Caki2 (cell line): ENCODE measurements around the gene KCND3. TPM values are rescaled to one million over a fixed set of nuclear protein-coding genes. Genes with fewer than 3 reads are reported as not detected.

ENCODE experiments used
- DNase-seq: peaks from one replicate; pipeline ENCODE4 v3.0.0-alpha.2; 2015; ENCODE audit warnings: low read depth
- in situ Hi-C: cut with HindIII; loops from 2 replicates; pipeline ENCODE4 v1.10.0; 2016; ENCODE audit warnings: low sequenced_read_pairs, low pct_unique_long_range_greater_than_20kb, mixed read lengths
- total RNA-seq: library from RNA; depleted of rRNA; stranded (reverse); fragments of >200 nt; shearing (Covaris generic); gene quantifications from 2 replicates; pipeline ENCODE4 v1.2.3, GENCODE V29; 2014; ENCODE audit warnings: low replicate concordance

Gene KCND3
- total RNA-seq, 1 experiment from 2014 or later = not detected

DNA sequence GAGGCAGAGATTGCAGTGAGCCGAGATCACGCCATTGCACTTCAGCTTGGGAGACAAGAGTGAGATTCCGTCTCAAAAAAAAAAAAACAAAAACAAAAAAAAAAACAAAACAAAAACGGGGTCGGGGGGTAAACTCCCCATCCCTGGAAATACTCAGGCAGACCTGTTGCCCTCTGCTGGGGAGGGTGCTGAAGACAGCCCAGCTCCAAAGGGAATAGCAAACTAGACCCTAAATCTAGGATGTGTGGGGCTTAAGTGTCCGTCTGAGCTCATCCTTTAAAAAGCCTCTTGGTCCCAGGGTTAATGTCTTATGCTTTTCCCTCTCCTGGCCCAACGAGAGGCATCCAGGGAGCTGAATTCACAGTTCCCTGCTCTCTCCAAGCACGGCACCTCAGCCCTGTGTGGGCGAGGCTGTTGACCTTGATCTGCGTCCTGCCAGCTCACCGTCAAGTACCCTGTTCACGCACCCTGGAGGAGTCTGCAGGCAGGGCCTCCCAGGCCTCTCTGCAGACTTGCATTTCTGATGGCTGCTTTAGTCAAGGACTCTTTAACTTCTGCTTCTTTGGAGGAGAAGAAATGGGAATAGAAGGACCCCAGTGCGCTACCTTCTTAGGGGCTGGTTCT lies 22.3 kb downstream of the KCND3 start:
- DNase-seq = no peak
- in situ Hi-C loops = no loop called here

DNA sequence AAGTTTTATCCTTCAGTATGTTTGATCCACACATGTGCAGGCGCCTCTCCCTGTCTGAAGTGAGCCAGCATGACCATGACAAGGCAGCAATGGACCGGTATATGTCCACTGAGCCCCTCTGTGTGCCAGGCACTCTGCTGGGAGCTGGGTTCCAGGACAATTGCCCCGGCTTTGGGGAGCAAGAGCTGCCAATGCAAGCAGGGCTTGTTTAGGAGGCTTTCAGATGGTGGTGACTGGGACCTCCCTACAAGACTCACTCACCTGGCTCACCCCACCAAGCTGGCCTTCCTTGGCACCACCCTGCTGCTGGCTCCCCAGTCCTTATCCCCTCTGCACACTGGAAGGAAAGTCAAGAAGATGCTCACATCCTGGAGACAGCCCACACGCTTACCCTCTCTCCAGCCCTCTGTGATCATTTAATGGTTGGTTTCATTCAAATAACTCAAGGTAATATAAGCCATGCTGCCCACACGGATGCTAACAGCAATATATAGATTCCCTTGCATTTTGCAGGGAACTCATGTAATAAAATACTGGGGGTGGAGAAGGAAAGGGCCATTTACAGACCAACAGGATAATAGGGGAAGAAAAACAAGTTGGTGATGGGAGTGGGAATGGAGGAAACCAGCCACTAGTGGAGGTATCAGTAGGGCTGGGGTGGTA lies 23.6 kb downstream of the KCND3 start:
- in situ Hi-C loops = no loop called here
- DNase-seq = no peak

DNA sequence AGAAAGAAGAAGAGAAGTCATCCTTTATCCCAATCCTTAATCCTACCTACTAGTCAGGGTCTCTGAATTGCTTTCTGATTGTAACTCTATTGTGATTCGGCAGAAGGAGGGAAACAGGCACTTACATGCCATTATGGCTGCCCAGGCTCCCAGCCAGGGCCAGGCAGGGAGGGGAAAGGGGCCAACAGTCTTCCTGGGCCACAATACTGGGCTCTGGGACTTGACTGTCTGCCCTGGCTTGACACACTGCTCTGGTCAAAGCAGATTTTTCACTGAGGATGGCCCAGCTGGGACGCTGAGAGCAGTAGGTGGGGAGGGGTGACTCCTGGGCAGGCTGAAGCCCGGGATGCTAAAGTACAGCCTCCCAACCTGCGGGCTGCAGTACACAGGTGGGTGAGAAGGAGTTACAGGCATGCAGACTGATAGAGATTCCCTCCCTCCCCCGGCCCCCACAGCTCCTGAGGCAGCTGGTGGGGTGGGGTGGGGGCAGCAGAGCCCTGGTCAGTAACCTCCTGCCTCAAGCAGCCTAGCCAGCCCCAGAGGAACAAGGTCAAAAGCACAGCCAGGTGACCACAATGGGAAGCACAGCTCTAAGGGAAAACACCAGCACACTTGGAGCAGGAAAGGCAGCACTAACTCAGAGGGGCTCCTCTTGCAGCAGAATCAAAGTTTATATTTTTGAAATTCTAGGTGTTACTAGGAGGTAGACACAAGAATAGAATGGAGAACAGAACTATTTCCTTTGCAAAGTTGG lies 25.3 kb downstream of the KCND3 start:
- in situ Hi-C loops = no loop called here
- DNase-seq = no peak

DNA sequence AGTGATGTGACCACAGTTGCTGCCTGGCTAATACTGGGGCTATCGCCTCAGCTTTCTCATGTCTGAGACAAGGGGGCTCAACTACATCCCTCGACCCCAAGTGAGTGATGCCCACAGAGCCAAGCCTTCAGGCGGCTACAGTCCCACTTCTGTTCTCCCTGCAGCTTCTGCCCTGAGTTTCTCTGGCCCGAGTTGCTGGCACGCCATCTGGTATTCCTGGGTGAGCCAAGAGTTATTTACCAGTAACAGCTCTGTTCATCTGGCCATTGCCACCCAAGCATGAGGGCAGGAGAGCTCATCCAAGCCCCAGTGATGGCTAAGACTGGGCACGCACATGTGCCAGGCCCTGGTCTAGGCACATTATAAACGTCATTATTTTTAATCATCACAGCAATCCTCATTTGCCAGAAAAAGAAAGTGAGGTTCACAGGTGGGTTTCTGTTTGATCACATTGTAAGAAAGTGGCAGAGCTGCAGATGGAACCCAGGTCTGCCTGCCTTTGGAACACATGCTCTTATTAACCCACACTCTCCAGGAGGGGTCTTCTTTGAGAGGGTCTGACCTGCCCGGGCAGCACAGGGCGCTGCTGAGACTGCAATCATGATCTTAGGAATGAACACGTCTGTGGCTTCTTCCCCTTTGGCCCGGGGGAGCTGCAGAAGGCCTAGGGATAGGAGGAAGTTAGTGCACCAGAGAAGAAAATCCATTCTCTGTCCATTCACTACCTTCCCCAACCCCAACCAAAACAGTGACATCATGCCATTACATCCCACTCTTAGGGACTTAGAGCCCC lies 27.5 kb downstream of the KCND3 start:
- in situ Hi-C loops = no loop called here
- no peak for DNase-seq

GRCh38 chr1:111961016-111961415 lies 28.5 kb downstream of the KCND3 start:
- in situ Hi-C loops = no loop called here
- no peak for DNase-seq

DNA sequence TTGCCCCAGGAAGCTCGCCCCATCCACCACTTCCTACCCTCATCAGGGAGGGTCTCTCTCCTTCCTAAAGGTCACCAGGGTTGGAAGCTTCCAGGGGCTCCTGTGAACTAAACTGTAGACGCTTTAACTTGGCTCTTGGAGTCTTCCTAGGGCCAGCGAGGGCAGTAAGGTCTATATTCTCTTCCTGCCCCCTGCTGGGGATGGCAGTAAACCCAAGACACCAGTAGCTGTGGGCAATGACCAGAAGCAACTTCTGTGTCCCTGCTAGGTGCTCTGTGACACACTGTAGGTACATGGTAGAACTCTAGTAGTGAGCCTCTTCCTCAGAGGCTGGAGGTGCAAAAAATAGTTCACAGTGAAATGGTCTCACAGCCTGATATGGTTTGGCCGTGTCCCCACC lies 30.0 kb downstream of the KCND3 start:
- in situ Hi-C loops = no loop called here
- DNase-seq = no peak

- DNase-seq = no peak
- in situ Hi-C loops = no loop called here
Observed at GRCh38 chr1:111958851-111959250, 30.6 kb downstream of the KCND3 start.

DNA sequence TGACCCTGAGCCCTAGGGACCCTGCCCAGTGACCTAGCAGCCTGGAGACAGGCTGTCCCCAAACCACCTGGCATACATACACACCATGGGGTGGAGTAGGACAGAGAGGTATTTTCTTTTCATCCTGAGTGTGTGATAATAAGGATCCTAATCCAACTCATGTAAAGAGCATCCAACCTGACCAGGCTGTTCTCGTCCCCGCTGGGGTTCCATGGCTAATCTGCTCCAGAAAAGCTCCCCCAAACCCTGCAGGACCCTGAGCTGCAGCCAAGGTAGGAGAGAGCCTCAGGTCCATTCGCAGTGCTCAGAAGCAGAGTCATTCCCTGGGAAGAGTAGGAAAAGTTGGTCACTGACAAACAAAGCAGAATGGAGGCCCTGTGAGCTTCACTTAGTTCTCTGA lies 31.4 kb downstream of the KCND3 start:
- DNase-seq = no peak
- in situ Hi-C loops = no loop called here

GRCh38 chr1:111956155-111956771 lies 33.2 kb downstream of the KCND3 start:
- no peak for DNase-seq
- in situ Hi-C loops = no loop called here

- DNase-seq = no peak
- in situ Hi-C loops = no loop called here
Observed at GRCh38 chr1:111955755-111956154, 33.7 kb downstream of the KCND3 start.

GRCh38 chr1:111953797-111954196 lies 35.7 kb downstream of the KCND3 start:
- DNase-seq = no peak

DNA sequence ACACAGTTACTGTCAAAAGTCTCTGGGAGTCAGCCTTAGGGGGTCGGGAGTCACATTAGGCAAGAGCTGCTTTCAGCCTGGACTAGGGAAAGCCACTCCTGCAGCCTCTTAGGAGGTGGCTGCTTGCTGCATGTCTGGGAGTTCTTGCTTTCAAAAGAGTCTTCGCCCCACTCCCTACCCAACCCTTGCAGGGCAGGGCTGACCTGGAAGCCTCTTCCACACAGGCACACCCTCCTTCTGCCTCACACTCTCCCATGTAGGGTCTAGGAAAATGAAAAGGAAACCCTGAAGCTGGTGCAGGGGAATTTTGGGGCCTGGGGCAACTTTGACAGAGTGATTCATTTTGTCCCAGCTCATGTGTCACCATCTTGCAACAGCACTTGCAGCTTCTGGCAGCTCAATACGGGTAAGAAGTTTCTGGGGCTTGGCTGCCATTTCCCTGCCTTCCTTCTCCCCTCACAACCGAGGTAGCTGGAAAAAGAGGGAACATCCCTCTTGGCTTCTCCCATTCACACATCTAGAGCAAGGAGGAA lies 37.3 kb downstream of the KCND3 start:
- in situ Hi-C loops = no loop called here
- no peak for DNase-seq

More at GRCh38 chr1:111953797-111954196, 35.7 kb downstream of the KCND3 start:
- in situ Hi-C loops = no loop called here

DNA sequence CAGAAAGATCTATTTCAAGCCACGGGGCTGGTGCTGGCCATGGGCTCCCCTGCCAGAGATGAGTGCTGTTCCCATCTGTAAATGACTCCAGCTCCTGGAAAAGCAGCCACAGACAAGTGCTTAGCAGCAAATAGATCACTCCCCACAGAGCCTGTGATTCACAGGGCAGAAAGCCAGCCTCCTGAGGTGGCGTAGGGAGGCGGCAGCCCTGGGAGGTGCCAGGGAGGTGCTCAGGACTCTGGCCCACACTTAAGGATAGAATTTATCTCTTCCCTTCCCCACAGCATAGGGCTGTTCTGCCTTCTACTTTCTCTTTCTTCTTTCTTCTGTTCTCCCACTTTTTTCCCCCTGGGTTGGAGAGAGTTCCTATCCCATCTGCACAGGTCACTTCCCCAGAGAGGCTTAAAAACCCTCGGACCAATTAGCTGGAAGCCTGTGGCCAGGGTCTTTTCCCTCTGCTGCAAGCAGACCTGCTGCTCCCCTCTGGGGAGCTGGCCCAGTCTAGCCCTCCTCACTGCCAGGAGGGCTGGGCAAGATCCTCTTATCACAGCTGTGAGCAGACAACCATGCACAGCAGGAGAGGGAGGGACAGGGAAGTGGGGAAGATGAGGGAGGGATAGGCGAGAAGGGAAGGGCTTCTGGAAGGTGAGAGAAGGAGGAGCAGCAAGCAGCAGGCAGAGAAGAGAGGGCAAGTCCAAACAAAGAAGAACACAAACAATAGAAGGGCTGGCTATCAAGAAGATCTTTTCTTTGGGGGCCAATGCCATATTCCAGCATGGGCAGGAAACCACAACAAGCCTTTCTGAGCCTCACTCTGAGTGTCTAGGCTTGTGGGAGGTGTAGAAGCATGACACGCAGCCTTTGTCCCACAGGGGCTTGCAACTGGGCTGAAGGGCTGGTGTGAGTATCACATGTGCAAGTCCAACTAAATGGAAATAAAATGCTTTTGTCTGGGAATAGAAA lies 41.0 kb downstream of the KCND3 start:
- DNase-seq = no peak
- in situ Hi-C loops = no loop called here

- in situ Hi-C loops = no loop called here
- no peak for DNase-seq
Observed at GRCh38 chr1:111943846-111944749, 45.4 kb downstream of the KCND3 start.

- no peak for DNase-seq
- in situ Hi-C loops = no loop called here
Observed at GRCh38 chr1:111943066-111943465, 46.4 kb downstream of the KCND3 start.

GRCh38 chr1:111938536-111938935 lies 50.9 kb downstream of the KCND3 start:
- in situ Hi-C loops = no loop called here
- no peak for DNase-seq
